ENCODE measurements around the gene NEU1.
"Not testable (repeated sequence)": the region's sequence is repeated elsewhere in the genome, so short reads cannot be mapped to it uniquely, and the experiment has no call there.

NEU1 gene

GRCh38 chr6:31861919-31862343 is 690 bp downstream of the NEU1 start:
- H3K4me3 ChIP-seq (ENCODE audit: low read length in 2 of 2), result peak overlapping the region; percentile 89 to 90
- H3K27me3 ChIP-seq (ENCODE audit: control insufficient read depth in 2 of 2, insufficient read depth in 2 of 2, low read length in 2 of 2), result no peaks in the 10 kb centered on the region
- peaks cover 9% of the 10 kb centered on the region in 2 donors for H3K4me1 ChIP-seq (ENCODE audit: control insufficient read depth in 2 of 2, insufficient read depth in 2 of 2, low read length in 2 of 2)
- peak overlapping the region; percentile 80 to 85 for H3K9ac ChIP-seq (ENCODE audit: low read depth in 1 of 2, low read length in 2 of 2)
- peak overlapping the region in 1 of 2 donors; percentile 87 for H3K27ac ChIP-seq (ENCODE audit: low read depth in 2 of 2, low read length in 2 of 2)
- H3K9me3 ChIP-seq (ENCODE audit: control insufficient read depth in 2 of 2, low read length in 2 of 2), result no peaks in the 10 kb centered on the region
- H3K36me3 ChIP-seq (ENCODE audit: control insufficient read depth in 2 of 2, insufficient read depth in 2 of 2, low read length in 2 of 2), result peaks cover 41 to 50% of the 10 kb centered on the region in 2 donors

GRCh38 chr6:31861150-31861549 is 1.5 kb downstream of the NEU1 start:
- no peak overlapping the region for H3K27ac ChIP-seq (ENCODE audit: low read depth in 2 of 2, low read length in 2 of 2)

GRCh38 chr6:31860349-31860748 is 2.3 kb downstream of the NEU1 start:
- Histone ChIP-seq H3K4me1 (ENCODE audit: control insufficient read depth in 2 of 2, insufficient read depth in 2 of 2, low read length in 2 of 2) (peaks cover 9% of the 10 kb centered on the region in 2 donors), H3K9me3 (ENCODE audit: control insufficient read depth in 2 of 2, low read length in 2 of 2) (no peaks in the 10 kb centered on the region), H3K27me3 (ENCODE audit: control insufficient read depth in 2 of 2, insufficient read depth in 2 of 2, low read length in 2 of 2) (no peaks in the 10 kb centered on the region), H3K9ac (ENCODE audit: low read depth in 1 of 2, low read length in 2 of 2) (no peak overlapping the region), H3K4me3 (ENCODE audit: low read length in 2 of 2) (no peak overlapping the region), H3K27ac (ENCODE audit: low read depth in 2 of 2, low read length in 2 of 2) (no peak overlapping the region), H3K36me3 (ENCODE audit: control insufficient read depth in 2 of 2, insufficient read depth in 2 of 2, low read length in 2 of 2) (peaks cover 30 to 42% of the 10 kb centered on the region in 2 donors)

More at GRCh38 chr6:31861150-31861549, 1.5 kb downstream of the NEU1 start:
- peaks cover 9% of the 10 kb centered on the region in 2 donors for H3K4me1 ChIP-seq (ENCODE audit: control insufficient read depth in 2 of 2, insufficient read depth in 2 of 2, low read length in 2 of 2)
- no peak overlapping the region for H3K9ac ChIP-seq (ENCODE audit: low read depth in 1 of 2, low read length in 2 of 2)
- H3K4me3 ChIP-seq (ENCODE audit: low read length in 2 of 2), result no peak overlapping the region
- no peaks in the 10 kb centered on the region for H3K27me3 ChIP-seq (ENCODE audit: control insufficient read depth in 2 of 2, insufficient read depth in 2 of 2, low read length in 2 of 2)
- peaks cover 38 to 49% of the 10 kb centered on the region in 2 donors for H3K36me3 ChIP-seq (ENCODE audit: control insufficient read depth in 2 of 2, insufficient read depth in 2 of 2, low read length in 2 of 2)
- H3K9me3 ChIP-seq (ENCODE audit: control insufficient read depth in 2 of 2, low read length in 2 of 2), result no peaks in the 10 kb centered on the region

DNA sequence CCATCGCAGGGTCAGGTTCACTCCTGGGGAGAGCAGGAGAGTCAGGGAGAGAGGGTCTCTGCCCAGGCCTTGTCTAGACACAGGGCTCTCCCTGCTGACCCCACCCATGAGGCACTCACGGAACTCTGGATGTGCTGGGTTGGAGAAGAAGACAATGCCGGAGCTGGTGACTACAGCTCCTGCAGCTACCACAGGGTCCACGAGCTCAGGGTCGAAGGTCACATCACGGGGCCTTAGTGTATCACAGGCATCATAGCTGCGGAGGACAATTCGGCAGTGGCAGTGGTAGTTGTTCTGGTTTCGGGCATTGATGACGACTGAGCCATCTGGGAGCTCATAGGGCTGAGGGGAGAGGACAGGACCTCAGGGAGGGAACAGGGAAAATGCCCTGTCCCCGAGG is 2.7 kb downstream of the NEU1 start:
- Histone ChIP-seq H3K4me3 (ENCODE audit: low read length in 2 of 2) (no peak overlapping the region), H3K9ac (ENCODE audit: low read depth in 1 of 2, low read length in 2 of 2) (no peak overlapping the region), H3K9me3 (ENCODE audit: control insufficient read depth in 2 of 2, low read length in 2 of 2) (no peaks in the 10 kb centered on the region), H3K27me3 (ENCODE audit: control insufficient read depth in 2 of 2, insufficient read depth in 2 of 2, low read length in 2 of 2) (no peaks in the 10 kb centered on the region), H3K27ac (ENCODE audit: low read depth in 2 of 2, low read length in 2 of 2) (no peak overlapping the region), H3K36me3 (ENCODE audit: control insufficient read depth in 2 of 2, insufficient read depth in 2 of 2, low read length in 2 of 2) (peaks cover 26 to 38% of the 10 kb centered on the region in 2 donors), H3K4me1 (ENCODE audit: control insufficient read depth in 2 of 2, insufficient read depth in 2 of 2, low read length in 2 of 2) (peaks cover 9% of the 10 kb centered on the region in 2 donors)

- no peak overlapping the region for H3K27ac ChIP-seq (ENCODE audit: low read depth in 2 of 2, low read length in 2 of 2)
- H3K9me3 ChIP-seq (ENCODE audit: control insufficient read depth in 2 of 2, low read length in 2 of 2), result no peaks in the 10 kb centered on the region
- H3K27me3 ChIP-seq (ENCODE audit: control insufficient read depth in 2 of 2, insufficient read depth in 2 of 2, low read length in 2 of 2), result no peaks in the 10 kb centered on the region
- peaks cover 22 to 33% of the 10 kb centered on the region in 2 donors for H3K36me3 ChIP-seq (ENCODE audit: control insufficient read depth in 2 of 2, insufficient read depth in 2 of 2, low read length in 2 of 2)
- H3K9ac ChIP-seq (ENCODE audit: low read depth in 1 of 2, low read length in 2 of 2), result no peak overlapping the region
- H3K4me1 ChIP-seq (ENCODE audit: control insufficient read depth in 2 of 2, insufficient read depth in 2 of 2, low read length in 2 of 2), result peaks cover 9% of the 10 kb centered on the region in 2 donors
- no peak overlapping the region for H3K4me3 ChIP-seq (ENCODE audit: low read length in 2 of 2)
These were observed 3.9 kb downstream of the NEU1 start for GRCh38 chr6:31858707-31859106.

DNA sequence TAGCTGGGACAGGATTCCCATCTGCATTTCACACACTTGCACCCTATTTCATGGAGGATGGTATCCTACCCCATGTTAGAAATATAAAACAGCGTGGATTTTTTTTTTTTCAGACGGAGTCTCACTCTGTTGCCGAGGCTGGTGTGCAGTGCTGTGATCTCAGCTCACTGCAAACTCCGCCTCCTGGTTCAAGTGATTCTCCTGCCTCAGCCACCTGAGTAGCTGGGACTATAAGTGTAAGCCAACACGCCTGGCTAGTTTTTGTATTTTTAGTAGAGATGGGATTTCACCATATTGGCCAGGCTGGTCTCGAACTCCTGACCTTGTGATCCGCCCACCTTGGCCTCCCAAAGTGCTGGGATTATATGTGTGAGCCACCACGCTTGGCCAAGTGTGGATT is 4.8 kb downstream of the NEU1 start:
- H3K27me3 ChIP-seq (ENCODE audit: control insufficient read depth in 2 of 2, insufficient read depth in 2 of 2, low read length in 2 of 2); H3K4me3 ChIP-seq (ENCODE audit: low read length in 2 of 2); H3K9me3 ChIP-seq (ENCODE audit: control insufficient read depth in 2 of 2, low read length in 2 of 2); H3K9ac ChIP-seq (ENCODE audit: low read depth in 1 of 2, low read length in 2 of 2); H3K4me1 ChIP-seq (ENCODE audit: control insufficient read depth in 2 of 2, insufficient read depth in 2 of 2, low read length in 2 of 2); H3K27ac ChIP-seq (ENCODE audit: low read depth in 2 of 2, low read length in 2 of 2): not testable (repeated sequence)
- peaks cover 19 to 32% of the 10 kb centered on the region in 2 donors for H3K36me3 ChIP-seq (ENCODE audit: control insufficient read depth in 2 of 2, insufficient read depth in 2 of 2, low read length in 2 of 2)

DNA sequence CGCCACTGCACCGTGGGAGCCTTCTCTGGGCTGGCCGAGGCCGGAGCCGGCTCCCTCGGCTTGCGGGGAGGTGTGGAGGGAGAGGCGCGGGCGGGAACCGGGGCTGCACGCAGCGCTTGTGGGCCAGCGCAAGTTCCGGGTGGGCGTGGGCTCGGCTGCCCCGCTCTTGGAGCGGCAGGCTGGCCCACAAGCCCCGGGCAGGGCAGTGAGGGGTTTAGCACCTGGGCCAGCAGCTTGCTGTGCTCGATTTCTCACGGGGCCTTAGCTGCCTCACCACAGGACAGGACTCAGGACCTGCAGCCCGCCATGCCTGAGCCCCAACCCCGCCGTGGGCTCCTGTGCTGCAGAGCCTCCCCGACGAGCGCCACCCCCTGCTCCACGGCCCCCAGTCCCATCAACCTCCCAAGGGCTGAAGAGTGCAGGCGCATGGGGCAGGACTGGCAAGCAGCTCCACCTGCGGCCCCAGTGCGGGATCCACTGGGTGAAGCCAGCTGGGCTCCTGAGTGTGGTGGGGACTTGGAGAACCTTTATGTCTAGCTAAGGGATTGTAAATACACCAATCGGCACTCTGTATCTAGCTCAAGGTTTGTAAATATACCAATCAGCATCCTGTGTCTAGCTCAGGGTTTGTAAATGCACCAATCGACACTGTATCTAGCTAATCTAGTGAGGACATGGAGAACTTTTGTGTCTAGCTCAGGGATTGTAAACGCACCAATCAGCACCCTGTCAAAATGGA is 10.5 kb downstream of the NEU1 start:
- not testable (repeated sequence) for H3K9ac ChIP-seq (ENCODE audit: low read depth in 1 of 2, low read length in 2 of 2); H3K9me3 ChIP-seq (ENCODE audit: control insufficient read depth in 2 of 2, low read length in 2 of 2); H3K27ac ChIP-seq (ENCODE audit: low read depth in 2 of 2, low read length in 2 of 2); H3K36me3 ChIP-seq (ENCODE audit: control insufficient read depth in 2 of 2, insufficient read depth in 2 of 2, low read length in 2 of 2); H3K27me3 ChIP-seq (ENCODE audit: control insufficient read depth in 2 of 2, insufficient read depth in 2 of 2, low read length in 2 of 2); H3K4me1 ChIP-seq (ENCODE audit: control insufficient read depth in 2 of 2, insufficient read depth in 2 of 2, low read length in 2 of 2); H3K4me3 ChIP-seq (ENCODE audit: low read length in 2 of 2)

GRCh38 chr6:31851485-31851832 is 11.2 kb downstream of the NEU1 start:
- no peaks in the 10 kb centered on the region for H3K27me3 ChIP-seq (ENCODE audit: control insufficient read depth in 2 of 2, insufficient read depth in 2 of 2, low read length in 2 of 2)
- H3K9me3 ChIP-seq (ENCODE audit: control insufficient read depth in 2 of 2, low read length in 2 of 2), result no peaks in the 10 kb centered on the region
- H3K4me3 ChIP-seq (ENCODE audit: low read length in 2 of 2), result no peak overlapping the region
- H3K36me3 ChIP-seq (ENCODE audit: control insufficient read depth in 2 of 2, insufficient read depth in 2 of 2, low read length in 2 of 2), result no peaks in the 10 kb centered on the region
- no peaks in the 10 kb centered on the region for H3K4me1 ChIP-seq (ENCODE audit: control insufficient read depth in 2 of 2, insufficient read depth in 2 of 2, low read length in 2 of 2)
- H3K9ac ChIP-seq (ENCODE audit: low read depth in 1 of 2, low read length in 2 of 2), result no peak overlapping the region
- H3K27ac ChIP-seq (ENCODE audit: low read depth in 2 of 2, low read length in 2 of 2), result no peak overlapping the region

DNA sequence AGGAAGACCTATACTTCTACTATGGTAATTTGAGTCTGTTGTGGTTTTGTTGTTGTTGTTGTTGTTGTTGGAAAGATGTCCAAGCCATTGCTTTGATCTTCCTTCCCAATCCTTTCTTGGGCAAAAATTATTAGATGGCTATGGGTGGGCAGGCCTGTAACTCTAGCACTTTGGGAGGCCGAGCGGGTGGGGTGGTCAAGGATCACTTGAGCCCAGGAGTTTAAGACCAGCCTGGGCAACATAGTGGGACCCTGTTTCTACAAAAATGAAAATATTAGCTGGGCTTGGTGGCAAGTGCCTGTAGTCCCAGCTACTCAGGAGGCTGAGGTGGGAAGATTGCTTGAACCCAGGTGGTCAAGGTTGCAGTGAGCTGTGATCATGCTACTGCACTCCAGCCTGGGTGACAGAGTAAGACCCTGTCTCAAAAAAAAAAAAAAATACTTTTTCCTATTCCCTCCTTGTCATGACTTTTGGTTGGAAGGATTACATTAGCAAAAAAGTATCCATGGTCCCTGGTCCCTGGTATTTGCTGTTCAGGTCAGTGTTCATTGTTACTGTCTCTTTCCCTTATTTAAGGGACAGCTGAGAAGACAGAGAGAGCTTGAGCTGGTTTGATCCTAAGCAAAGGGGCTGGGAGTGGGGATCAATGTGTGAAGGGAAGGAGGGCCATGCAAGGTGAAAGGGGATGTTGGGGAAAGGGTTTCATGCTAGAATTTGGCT is 11.7 kb downstream of the NEU1 start:
- Histone ChIP-seq H3K36me3 (ENCODE audit: control insufficient read depth in 2 of 2, insufficient read depth in 2 of 2, low read length in 2 of 2) (no peaks in the 10 kb centered on the region), H3K27ac (ENCODE audit: low read depth in 2 of 2, low read length in 2 of 2) (no peak overlapping the region), H3K9ac (ENCODE audit: low read depth in 1 of 2, low read length in 2 of 2) (no peak overlapping the region), H3K9me3 (ENCODE audit: control insufficient read depth in 2 of 2, low read length in 2 of 2) (no peaks in the 10 kb centered on the region), H3K4me1 (ENCODE audit: control insufficient read depth in 2 of 2, insufficient read depth in 2 of 2, low read length in 2 of 2) (no peaks in the 10 kb centered on the region), H3K27me3 (ENCODE audit: control insufficient read depth in 2 of 2, insufficient read depth in 2 of 2, low read length in 2 of 2) (no peaks in the 10 kb centered on the region), H3K4me3 (ENCODE audit: low read length in 2 of 2) (no peak overlapping the region)

DNA sequence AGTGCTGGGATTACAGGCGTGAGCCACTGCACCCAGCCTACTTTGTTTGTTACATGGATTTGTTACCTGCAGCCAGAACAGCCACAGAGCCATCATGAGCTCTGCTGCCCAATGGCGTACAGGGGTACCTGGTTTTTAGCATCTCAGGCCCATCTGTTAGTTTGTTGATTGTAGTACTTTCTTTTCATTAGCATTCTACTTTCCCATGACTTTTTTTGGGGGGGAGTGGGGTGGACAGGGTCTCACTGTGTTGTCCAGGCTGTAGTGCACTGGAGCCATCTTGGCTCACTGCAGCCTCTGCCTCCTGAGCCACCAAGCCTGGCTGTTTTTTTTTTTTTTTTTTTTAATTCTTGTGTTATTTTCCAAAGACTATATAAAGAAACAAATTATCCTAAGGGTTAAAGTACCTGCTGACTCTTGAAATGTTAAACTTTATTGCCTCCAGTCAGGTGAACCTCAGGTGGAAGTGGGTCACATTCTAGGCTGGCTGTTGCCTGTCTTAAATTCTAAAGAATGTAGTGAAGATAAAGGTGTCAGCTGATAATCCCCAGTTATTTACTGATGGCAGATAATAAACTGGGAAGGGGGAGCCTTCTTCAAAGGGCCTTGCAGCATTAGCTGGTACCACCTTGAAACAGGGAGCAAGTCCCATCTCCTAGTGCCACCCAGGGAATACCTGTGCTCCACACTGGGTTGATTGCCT is 15.2 kb downstream of the NEU1 start:
- no peaks in the 10 kb centered on the region for H3K9me3 ChIP-seq (ENCODE audit: control insufficient read depth in 2 of 2, low read length in 2 of 2)

More for the DNA sequence above, 15.2 kb downstream of the NEU1 start:
- no peaks in the 10 kb centered on the region for H3K36me3 ChIP-seq (ENCODE audit: control insufficient read depth in 2 of 2, insufficient read depth in 2 of 2, low read length in 2 of 2)
- no peak overlapping the region for H3K4me3 ChIP-seq (ENCODE audit: low read length in 2 of 2)
- H3K27ac ChIP-seq (ENCODE audit: low read depth in 2 of 2, low read length in 2 of 2), result no peak overlapping the region
- H3K27me3 ChIP-seq (ENCODE audit: control insufficient read depth in 2 of 2, insufficient read depth in 2 of 2, low read length in 2 of 2), result no peaks in the 10 kb centered on the region
- no peak overlapping the region for H3K9ac ChIP-seq (ENCODE audit: low read depth in 1 of 2, low read length in 2 of 2)
- no peaks in the 10 kb centered on the region for H3K4me1 ChIP-seq (ENCODE audit: control insufficient read depth in 2 of 2, insufficient read depth in 2 of 2, low read length in 2 of 2)

Data from mucosa of rectum (tissue), 2 donors.